NCI-H748 (cell line): ENCODE measurements around the gene GPM6B.

Experiments used
- DNase-seq: peaks from one replicate; lab custom pipeline; 2025; ENCODE audit not compliant: unreplicated experiment; lab: John Stamatoyannopoulos, UW

The GPM6B gene

GRCh38 chrX:13816643-13817627, at the start of gene GPM6B:
Gene GPM6B, minus strand, starts transcription at chrX:13817093. Its CDS starts 189 bp downstream, at chrX:13816904.
- no peak for DNase-seq

GRCh38 chrX:13864264-13864663, 47.4 kb upstream of the GPM6B start:
- DNase-seq = no peak

GRCh38 chrX:13863324-13863723, 46.4 kb upstream of the GPM6B start:
- no peak for DNase-seq

GRCh38 chrX:13859724-13860123, 42.8 kb upstream of the GPM6B start:
- no peak for DNase-seq

GRCh38 chrX:13857804-13858203, 40.9 kb upstream of the GPM6B start:
- DNase-seq = no peak

GRCh38 chrX:13855689-13856450, 39.0 kb upstream of the GPM6B start:
- DNase-seq = no peak

- DNase-seq = no peak
Measured at GRCh38 chrX:13854003-13854402, 37.1 kb upstream of the GPM6B start.

GRCh38 chrX:13852001-13852695, 35.3 kb upstream of the GPM6B start:
- no peak for DNase-seq

GRCh38 chrX:13845721-13846378, 29.0 kb upstream of the GPM6B start:
- no peak for DNase-seq

- DNase-seq = no peak
Measured at GRCh38 chrX:13843150-13843721, 26.3 kb upstream of the GPM6B start.

- DNase-seq = no peak
Measured at GRCh38 chrX:13840121-13840520, 23.2 kb upstream of the GPM6B start.

GRCh38 chrX:13837290-13837745, 20.4 kb upstream of the GPM6B start:
- no peak for DNase-seq

GRCh38 chrX:13836575-13836974, 19.7 kb upstream of the GPM6B start:
- no peak for DNase-seq

GRCh38 chrX:13835825-13836224, 18.9 kb upstream of the GPM6B start:
- DNase-seq = no peak

GRCh38 chrX:13834355-13834754, 17.5 kb upstream of the GPM6B start:
- no peak for DNase-seq

- no peak for DNase-seq
Measured at GRCh38 chrX:13829983-13830382, 13.1 kb upstream of the GPM6B start.

- DNase-seq = no peak
Measured at GRCh38 chrX:13828392-13828791, 11.5 kb upstream of the GPM6B start.

- DNase-seq = no peak
Measured at GRCh38 chrX:13827298-13828090, 10.6 kb upstream of the GPM6B start.

GRCh38 chrX:13826770-13827169, 9.9 kb upstream of the GPM6B start:
- DNase-seq = no peak
